T47D (cell line): ENCODE measurements around the gene C22orf39.
"Not testable (repeated sequence)": the region's sequence is repeated elsewhere in the genome, so short reads cannot be mapped to it uniquely, and the experiment has no call there.

Experiments used
- DNase-seq, 2 experiments: peaks; one replicate each; pipeline versions ENCODE4 v3.0.0 to v3.0.0-alpha.2; 2011 to 2012; ENCODE audit warnings: low read depth in 1 of 2, low spot score in 1 of 2
- JUND ChIP-seq: IDR thresholded peaks from 2 replicates; pipeline ENCODE4 v1.6.1; 2012; ENCODE audit warnings: low read depth
- in situ Hi-C: cut with HindIII; loops from 2 replicates; pipeline ENCODE4 v1.10.0; 2016; ENCODE audit warnings: low sequenced_read_pairs, low pct_unique_long_range_greater_than_20kb

Gene C22orf39

GRCh38 chr22:19443544-19444211 is 3.8 kb downstream of the C22orf39 start:
- DNase-seq: no peak
- no peak for TF ChIP-seq JUND
- in situ Hi-C loops: no loop called here

DNA sequence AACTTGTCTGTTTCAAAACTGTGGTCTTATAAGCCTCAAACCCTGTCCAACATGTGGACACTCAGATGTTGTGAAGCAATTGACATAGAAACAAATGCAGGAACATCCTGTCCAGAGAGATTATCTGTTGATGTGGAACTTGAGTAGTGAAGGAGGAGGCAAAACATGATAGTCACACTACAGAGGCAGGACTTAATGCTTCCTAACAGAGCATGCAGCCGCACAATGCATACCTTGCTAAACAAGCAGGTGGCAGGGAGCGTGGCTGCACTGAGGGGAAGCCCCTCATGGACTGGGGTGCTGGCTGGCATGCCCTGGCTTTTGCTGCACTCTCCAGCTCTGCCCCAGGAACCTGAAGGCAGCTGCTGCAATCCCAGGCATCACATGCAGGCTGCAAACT is 5.3 kb downstream of the C22orf39 start:
- no peak for TF ChIP-seq JUND
- in situ Hi-C loops: no loop called here
- DNase-seq: no peak

DNA sequence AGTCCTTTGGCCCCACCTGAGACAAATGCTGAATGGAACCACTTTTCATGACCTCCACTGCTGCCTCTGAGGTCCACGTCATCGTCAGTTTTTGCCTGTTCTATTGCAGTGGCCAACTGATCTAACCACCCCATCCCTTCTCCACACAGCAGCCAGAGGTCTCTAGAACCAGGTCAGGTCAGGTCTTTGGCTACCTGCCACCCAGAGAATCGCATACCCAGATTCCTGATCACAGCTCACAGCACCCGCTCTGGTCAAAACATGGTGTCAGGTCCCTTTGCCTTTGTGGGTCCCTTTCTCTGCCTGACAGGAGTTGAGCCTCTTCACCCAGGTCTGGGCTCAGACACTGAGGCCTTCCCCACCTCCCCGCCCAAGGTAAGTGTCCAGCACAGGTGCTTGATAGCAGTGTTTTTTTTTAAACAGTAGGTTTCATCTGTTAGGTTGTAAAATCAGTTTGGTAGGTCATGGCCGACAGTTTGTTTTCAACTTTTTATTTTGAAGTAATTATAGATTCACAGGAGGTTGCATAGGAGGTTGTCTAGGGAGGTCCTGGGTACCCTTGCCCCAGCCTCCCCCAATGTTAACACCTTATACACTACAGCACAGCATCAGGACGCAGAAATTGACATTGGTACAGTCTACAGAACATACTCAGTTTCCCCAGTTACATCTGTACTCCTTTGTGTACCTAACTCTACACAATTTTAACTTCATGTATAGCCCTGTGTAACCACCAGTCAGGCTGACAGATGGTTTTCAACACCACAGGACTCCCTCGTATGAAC is 6.9 kb downstream of the C22orf39 start:
- no peak for DNase-seq
- TF ChIP-seq JUND: no peak
- in situ Hi-C loops: no loop called here

- in situ Hi-C loops: no loop called here
- TF ChIP-seq JUND: no peak
- no peak for DNase-seq
These were observed 9.2 kb downstream of the C22orf39 start for GRCh38 chr22:19438298-19438697.

DNA sequence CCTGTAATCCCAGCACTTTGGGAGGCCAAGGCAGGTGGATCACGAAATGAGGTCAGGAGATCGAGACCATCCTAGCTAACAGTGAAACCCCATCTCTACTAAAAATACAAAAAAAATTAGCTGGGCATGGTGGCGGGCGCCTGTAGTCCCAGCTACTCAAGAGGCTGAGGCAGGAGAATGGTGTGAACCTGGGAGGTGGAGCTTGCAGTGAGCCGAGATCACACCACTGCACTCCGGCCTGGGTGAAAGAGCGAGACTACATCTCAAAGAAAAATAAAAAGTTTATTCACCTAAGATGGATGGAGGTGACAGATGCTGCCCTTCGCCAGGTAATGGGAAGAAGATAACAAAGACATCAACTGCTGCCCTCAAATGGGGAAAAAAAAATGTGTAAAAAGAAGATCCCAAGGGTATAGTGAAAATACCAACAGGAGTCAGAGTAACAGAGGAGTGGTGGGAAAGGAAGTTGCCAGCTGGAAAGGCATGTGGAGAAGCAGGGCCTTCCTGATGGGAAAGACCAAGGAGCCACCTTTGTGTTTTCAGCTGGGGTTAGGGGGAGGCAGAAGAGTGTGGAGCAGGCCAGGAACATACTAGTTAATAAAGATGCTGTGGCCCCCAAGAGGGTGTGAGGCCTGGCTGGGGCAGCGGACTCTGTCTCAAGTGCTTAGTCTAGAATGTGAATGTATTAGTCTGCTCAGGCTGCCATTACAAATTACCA is 10.9 kb downstream of the C22orf39 start:
- in situ Hi-C loops, DNase-seq: not testable (repeated sequence)

- no peak for TF ChIP-seq JUND
- in situ Hi-C loops: no loop called here
- no peak for DNase-seq
These were observed 12.5 kb downstream of the C22orf39 start for GRCh38 chr22:19434829-19435580.

DNA sequence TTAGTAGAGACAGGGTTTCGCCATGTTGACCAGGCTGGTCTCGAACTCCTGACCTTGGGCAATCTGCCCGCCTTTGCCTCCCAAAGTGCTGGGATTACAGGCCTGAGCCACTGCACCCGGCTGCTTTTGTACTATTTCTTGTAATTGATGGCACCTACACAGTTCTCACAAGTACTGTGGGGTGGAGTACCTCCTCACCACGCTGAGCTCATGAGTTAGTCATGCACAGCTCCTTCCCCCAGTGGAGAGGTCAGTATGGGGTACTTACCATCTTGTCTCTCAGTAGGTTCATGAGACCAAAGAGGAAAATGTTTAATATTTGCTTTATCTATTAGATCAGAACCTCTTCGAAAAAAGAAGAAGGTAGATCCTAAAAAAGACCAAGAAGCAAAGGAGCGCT is 13.1 kb downstream of the C22orf39 start:
- no peak for TF ChIP-seq JUND
- no peak for DNase-seq
- in situ Hi-C loops: no loop called here

- in situ Hi-C loops: no loop called here
- DNase-seq: peak; percentile 86 to 93
These were observed 15.2 kb downstream of the C22orf39 start, which contains the start of gene MRPL40 for GRCh38 chr22:19432133-19432851. MRPL40 (plus strand) TSS chr22:19432545; CDS start chr22:19432555, 10 bp downstream.

GRCh38 chr22:19431649-19432132 is 15.8 kb downstream of the C22orf39 start, which contains the start of gene HIRA:
HIRA (minus strand) TSS chr22:19431733; CDS start chr22:19431476, 257 bp downstream.
- peak; percentile 34 to 76 for DNase-seq
- in situ Hi-C loops: no loop called here
- no peak for TF ChIP-seq JUND

More at GRCh38 chr22:19432133-19432851, 15.2 kb downstream of the C22orf39 start, which contains the start of gene MRPL40:
- TF ChIP-seq JUND: no peak

GRCh38 chr22:19430890-19431541 is 16.5 kb downstream of the C22orf39 start:
- in situ Hi-C loops: no loop called here
- no peak for TF ChIP-seq JUND
- peak in 1 of 2 experiments; percentile 23 for DNase-seq
